GM12873 (cell line): ENCODE measurements around the gene MSRB2.

ENCODE experiments used
- TF ChIP-seq, protein P1 (sequence below): IDR thresholded peaks from 2 replicates; pipeline ENCODE4 v1.5.1; 2012; ENCODE audit warnings: low read depth, mild to moderate bottlenecking, moderate library complexity, low read length, control low read depth; ENCODE audit not compliant: insufficient read depth; ENCODE audit errors: missing control alignments

MSRB2 gene

DNA sequence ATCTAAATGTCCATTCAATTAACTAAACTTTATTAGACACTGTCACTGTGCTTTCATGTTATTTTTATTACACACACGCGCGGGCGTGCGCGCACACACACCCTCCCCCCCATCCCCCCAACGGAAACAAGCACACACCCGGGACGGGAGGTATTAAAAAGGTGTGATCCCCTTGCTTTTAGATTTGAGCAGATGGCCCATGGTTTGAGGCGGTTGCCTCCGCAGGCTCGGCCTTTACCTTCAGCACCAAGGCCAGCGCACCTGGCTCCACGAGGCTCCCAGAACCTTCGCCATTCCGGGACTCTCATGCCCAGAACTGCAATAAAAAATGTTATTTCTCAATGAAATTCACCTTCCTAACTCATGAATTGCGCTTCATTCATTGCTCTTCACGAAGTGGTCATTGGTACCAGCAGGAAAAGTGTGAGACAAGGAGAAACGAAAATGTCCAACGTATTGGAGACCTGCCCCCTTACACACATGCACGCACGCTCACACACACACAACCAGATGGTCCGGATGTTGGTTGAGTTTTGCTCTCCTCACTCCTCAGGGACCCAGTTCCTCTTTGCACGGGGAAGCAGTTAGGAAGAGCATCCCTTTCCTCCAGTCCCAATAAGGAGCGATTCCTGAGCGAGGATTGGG, 76.0 kb downstream of the MSRB2 start:
- TF ChIP-seq, protein P1, sequence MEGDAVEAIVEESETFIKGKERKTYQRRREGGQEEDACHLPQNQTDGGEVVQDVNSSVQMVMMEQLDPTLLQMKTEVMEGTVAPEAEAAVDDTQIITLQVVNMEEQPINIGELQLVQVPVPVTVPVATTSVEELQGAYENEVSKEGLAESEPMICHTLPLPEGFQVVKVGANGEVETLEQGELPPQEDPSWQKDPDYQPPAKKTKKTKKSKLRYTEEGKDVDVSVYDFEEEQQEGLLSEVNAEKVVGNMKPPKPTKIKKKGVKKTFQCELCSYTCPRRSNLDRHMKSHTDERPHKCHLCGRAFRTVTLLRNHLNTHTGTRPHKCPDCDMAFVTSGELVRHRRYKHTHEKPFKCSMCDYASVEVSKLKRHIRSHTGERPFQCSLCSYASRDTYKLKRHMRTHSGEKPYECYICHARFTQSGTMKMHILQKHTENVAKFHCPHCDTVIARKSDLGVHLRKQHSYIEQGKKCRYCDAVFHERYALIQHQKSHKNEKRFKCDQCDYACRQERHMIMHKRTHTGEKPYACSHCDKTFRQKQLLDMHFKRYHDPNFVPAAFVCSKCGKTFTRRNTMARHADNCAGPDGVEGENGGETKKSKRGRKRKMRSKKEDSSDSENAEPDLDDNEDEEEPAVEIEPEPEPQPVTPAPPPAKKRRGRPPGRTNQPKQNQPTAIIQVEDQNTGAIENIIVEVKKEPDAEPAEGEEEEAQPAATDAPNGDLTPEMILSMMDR: no peak
